ENCODE results near the gene YRDC. TPM values are rescaled to one million over a fixed set of nuclear protein-coding genes. Genes with fewer than 3 reads are reported as not detected.
"Not testable (repeated sequence)": the region's sequence is repeated elsewhere in the genome, so short reads cannot be mapped to it uniquely, and the experiment has no call there.

Gene YRDC
- total and polyA plus RNA-seq, 9 of the 15 experiments (the other 6 are each of a cell fraction or from before 2014, with no cell fraction given): 11.1 to 58.5 (median 49.8) TPM

- CTCF ChIA-PET (ENCODE audit: low intra/inter-chr PET ratio); H3K27me3 ChIP-seq (ENCODE audit: control insufficient read depth in 2 of 2, insufficient read depth in 2 of 2, low read length in 2 of 2); H2AFZ ChIP-seq (ENCODE audit: low read depth, low read length); in situ Hi-C loops (cut with MboI); H3K27ac ChIP-seq (ENCODE audit: extremely low read depth, low read depth, low read length); H3K9ac ChIP-seq (ENCODE audit: insufficient read depth in 1 of 2, low read depth in 2 of 2, low read length in 2 of 2); FAIRE-seq; H3K79me2 ChIP-seq (ENCODE audit: control insufficient read depth, insufficient read depth, low read length); H3K36me3 ChIP-seq (ENCODE audit: control insufficient read depth, insufficient read depth, low read length); H3K9me1 ChIP-seq (ENCODE audit: control insufficient read depth, insufficient read depth, low read length); H4K20me1 ChIP-seq (replicated peaks; ENCODE audit: control insufficient read depth, insufficient read depth, low read length); H3K4me1 ChIP-seq (replicated peaks in 1 of 2; ENCODE audit: control insufficient read depth in 2 of 2, insufficient read depth in 2 of 2, low read length in 2 of 2); H3K4me3 ChIP-seq; ATAC-seq; POLR2A ChIA-PET; DNase-seq (ENCODE audit: extremely low read depth in 1 of 4, low spot score in 3 of 4); intact Hi-C loops (cut with micrococcal nuclease); BruUV-seq (replicated peaks); H3K9me3 ChIP-seq (replicated peaks; ENCODE audit: control insufficient read depth, insufficient read depth, low read depth, low read length); H3K4me2 ChIP-seq (ENCODE audit: insufficient read depth, low read length): not testable (repeated sequence)
Measured at GRCh38 chr1:37771440-37771839, 36.6 kb downstream of the YRDC start.

- Histone ChIP-seq H3K4me1 (replicated peaks in 1 of 2; ENCODE audit: control insufficient read depth in 2 of 2, insufficient read depth in 2 of 2, low read length in 2 of 2) (peaks cover 0 to 25% of the 10 kb centered on the region in 2 experiments; a peak in 3 of 5 replicates), H3K27me3 (ENCODE audit: control insufficient read depth in 2 of 2, insufficient read depth in 2 of 2, low read length in 2 of 2) (peaks cover 24 to 29% of the 10 kb centered on the region in 2 experiments), H3K27ac (ENCODE audit: extremely low read depth, low read depth, low read length) (no peak overlapping the region), H3K79me2 (ENCODE audit: control insufficient read depth, insufficient read depth, low read length) (no peaks in the 10 kb centered on the region), H3K4me2 (ENCODE audit: insufficient read depth, low read length) (no peak overlapping the region), H3K36me3 (ENCODE audit: control insufficient read depth, insufficient read depth, low read length) (no peaks in the 10 kb centered on the region), H4K20me1 (replicated peaks; ENCODE audit: control insufficient read depth, insufficient read depth, low read length) (peaks cover 11% of the 10 kb centered on the region), H3K4me3 (no peak overlapping the region), H2AFZ (ENCODE audit: low read depth, low read length) (no peak overlapping the region), H3K9me1 (ENCODE audit: control insufficient read depth, insufficient read depth, low read length) (no peaks in the 10 kb centered on the region), H3K9me3 (replicated peaks; ENCODE audit: control insufficient read depth, insufficient read depth, low read depth, low read length) (no peaks in the 10 kb centered on the region), H3K9ac (ENCODE audit: insufficient read depth in 1 of 2, low read depth in 2 of 2, low read length in 2 of 2) (no peak overlapping the region)
- FAIRE-seq (no peak), ATAC-seq (no peak), DNase-seq (ENCODE audit: extremely low read depth in 1 of 4, low spot score in 3 of 4) (no peak)
- in situ Hi-C loops (cut with MboI) (no loop called here), intact Hi-C loops (cut with micrococcal nuclease) (loop anchor here (10.0 kb wide), 1 partner anchor 163 kb away; no protein-coding TSS in a partner anchor)
- POLR2A ChIA-PET: interaction anchor here (0.9 kb wide), 1 partner anchor 16 kb away, joined by 3 read pairs; no protein-coding TSS in a partner anchor
- BruUV-seq (replicated peaks): no TSS peak
- CTCF ChIA-PET (ENCODE audit: low intra/inter-chr PET ratio): no interaction called here
- TF ChIP-seq HDAC1 (IDR thresholded peaks at IDR 0.05) (no peak), REST (IDR thresholded peaks at IDR 0.05; ENCODE audit: borderline replicate concordance) (peak; percentile 20; the same call in 1 of the 2 replicates), REST (CRISPR knock-in tag; IDR thresholded peaks at IDR 0.05; ENCODE audit: low read depth) (no peak)
- WGBS (ENCODE audit: insufficient coverage, low coverage, missing lambda C conversion rate): 0% methylated on average over 2 of the region's 2 CpGs
Measured at GRCh38 chr1:37767488-37767887, 40.5 kb downstream of the YRDC start.
